K562 (cell line): ENCODE results near the gene LAMB3. TPM values are rescaled to one million over a fixed set of nuclear protein-coding genes. Genes with fewer than 3 reads are reported as not detected.

Experiments
- GABPB2 ChIP-seq: fragments of 250-450 bp; sonication (Bioruptor Pico); conservative IDR thresholded peaks from 2 replicates; pipeline ENCODE4 v1.5.1; 2021; ENCODE audit warnings: mild to moderate bottlenecking
- HNRNPL ChIP-seq: fragments of 200-400 bp; formaldehyde crosslinking; IDR thresholded peaks from 2 replicates; pipeline ENCODE4 v1.6.1; 2017; ENCODE audit warnings: low read depth, mild to moderate bottlenecking, low read length
- polyA plus RNA-seq, 8 experiments: library from polyadenylated mRNA; depleted of rRNA in 4 of 8; stranded (reverse) in 5 of 8; unstranded in 3 of 8; fragments of >200 nt; fragmentation: Nextera tagmentation in 2 of 8; fragmentation: Illumina TruSeq in 1 of 8; extraction: Ambion mirVana in 2 of 8; extraction: Trizol in 1 of 8; gene quantifications; 2 replicates each; pipeline versions ENCODE4 v1.2.1 to v1.2.3, GENCODE V29; 2011 to 2014; ENCODE audit warnings: inconsistent platforms in 1 of 8, missing spikeins in 1 of 8
- total RNA-seq, 7 experiments: library from RNA; depleted of rRNA in 6 of 7; stranded (reverse); fragments of >200 nt in 6 of 7; fragmentation: Illumina TruSeq in 2 of 7; extraction: Trizol in 2 of 7; gene quantifications; 2 replicates each; pipeline versions ENCODE4 v1.2.1 to v1.2.3, GENCODE V29; 2011 to 2021; ENCODE audit warnings: low replicate concordance in 1 of 7
- TF ChIP-seq, protein P1 (sequence below): fragments of 250-450 bp; sonication (Bioruptor Pico); IDR thresholded peaks from 2 replicates; pipeline ENCODE4 v1.5.0; 2021; ENCODE audit warnings: mild to moderate bottlenecking, moderate library complexity
- TF ChIP-seq, protein P2 (sequence below), 3 experiments: fragments of 200-800 bp in 1 of 3; sonication (Bioruptor generic) in 1 of 3; sonication (generic) in 1 of 3; formaldehyde crosslinking in 1 of 3; IDR thresholded peaks; 2 replicates each; pipeline versions ENCODE4 v1.6.1 to v1.8.0; 2016 to 2022; ENCODE audit warnings: mild to moderate bottlenecking in 2 of 3, missing compliant biosample characterization in 2 of 3, missing genetic modification characterization in 2 of 3, missing genetic modification reagents in 1 of 3

LAMB3 gene
- total and polyA plus RNA-seq, 9 of the 15 experiments (the other 6 are each of a cell fraction or from before 2014, with no cell fraction given) = 0.08 to 1.3 (median 0.91) TPM

DNA sequence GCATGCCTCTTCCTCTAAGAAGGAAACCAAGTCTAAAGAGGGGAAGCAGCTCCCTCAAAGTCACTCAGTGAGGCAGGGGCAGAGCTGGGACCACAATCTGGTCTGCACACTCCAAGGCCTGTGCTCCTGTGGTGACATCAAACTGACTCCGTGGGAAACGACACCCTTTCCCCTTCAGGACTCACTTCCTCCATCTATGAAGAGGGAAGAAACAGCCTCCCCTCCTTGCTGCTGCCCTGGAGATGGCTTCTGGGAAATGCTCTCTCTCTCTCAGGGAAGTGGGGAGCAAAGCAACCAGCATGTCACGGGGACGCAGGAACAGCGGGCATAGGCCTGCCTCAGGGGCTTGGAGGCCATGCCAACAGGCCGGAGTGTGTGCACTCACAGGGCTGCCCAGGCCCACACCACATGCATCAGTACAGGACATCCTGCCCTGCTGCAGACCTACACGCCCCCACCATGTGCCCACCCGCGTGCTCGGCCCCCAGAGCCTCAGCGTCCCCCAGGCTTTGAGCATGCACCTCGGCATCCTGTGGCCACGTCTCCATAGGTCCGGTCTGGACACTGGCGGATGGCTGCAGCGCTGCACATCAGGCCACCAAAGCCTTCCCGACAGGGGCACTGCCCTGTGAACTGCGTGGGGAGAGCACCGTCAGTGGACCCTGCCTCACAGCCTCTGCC, 25.7 kb downstream of the LAMB3 start (continued):
- TF ChIP-seq, protein P1, sequence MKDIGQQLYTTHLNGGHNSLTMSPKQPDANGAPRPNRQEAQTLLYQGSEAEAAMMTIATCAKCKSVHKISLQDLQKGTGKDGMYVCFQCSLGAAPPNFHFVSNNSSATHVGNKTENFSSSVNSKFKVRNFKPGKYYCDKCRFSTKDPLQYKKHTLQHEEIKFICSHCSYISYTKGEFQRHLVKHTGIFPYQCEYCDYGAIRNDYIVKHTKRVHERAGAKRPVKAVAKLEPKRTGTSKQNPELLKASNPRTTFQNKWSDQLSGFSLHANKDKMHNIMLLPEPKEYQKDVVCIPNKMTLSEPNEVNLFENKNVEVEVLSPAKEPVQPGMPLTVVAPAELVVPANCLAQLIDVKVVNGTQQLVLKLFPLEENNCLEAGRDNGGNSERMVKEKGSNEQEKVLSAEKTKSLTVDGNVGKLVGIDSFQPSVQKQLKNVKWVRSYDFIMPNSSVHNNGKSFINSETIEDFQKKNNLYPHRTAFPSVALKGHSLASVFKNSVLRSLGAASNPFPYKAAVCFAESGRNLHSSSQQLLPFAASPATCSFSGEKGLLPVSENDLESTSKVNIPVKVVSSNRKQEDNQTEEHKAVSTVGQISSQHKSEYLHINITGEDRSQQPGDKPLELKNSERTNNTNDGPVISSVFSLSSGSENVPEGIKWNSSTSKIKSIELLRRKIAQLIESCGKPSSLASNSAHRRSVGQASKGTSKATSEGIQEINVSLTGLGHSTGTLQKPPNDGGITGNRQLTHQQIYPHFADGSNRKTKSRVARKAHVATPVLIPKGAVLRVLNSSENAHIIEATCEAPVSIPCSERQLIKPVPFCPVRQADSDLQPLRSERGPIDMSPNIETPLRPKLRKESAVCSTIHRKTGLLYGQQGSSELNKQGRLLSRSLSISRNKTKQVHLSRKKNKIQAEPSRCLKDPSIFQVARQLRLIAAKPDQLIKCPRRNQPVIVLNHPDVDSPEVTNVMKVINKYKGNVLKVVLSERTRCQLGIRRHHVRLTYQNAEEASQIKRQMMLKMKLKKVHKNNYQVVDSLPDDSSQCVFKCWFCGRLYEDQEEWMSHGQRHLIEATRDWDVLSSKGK (CRISPR knock-in tag) = no peak
- TF ChIP-seq HNRNPL (no peak), GABPB2 (CRISPR knock-in tag) (no peak)
- TF ChIP-seq, protein P2, sequence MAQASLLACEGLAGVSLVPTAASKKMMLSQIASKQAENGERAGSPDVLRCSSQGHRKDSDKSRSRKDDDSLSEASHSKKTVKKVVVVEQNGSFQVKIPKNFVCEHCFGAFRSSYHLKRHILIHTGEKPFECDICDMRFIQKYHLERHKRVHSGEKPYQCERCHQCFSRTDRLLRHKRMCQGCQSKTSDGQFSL (CRISPR knock-in tag; IDR thresholded peaks at IDR 0.05) = no peak
- TF ChIP-seq, protein P2 (tag; IDR thresholded peaks at IDR 0.05) = no peak
